ENCODE data around the gene TLCD3A. TPM values are rescaled to one million over a fixed set of nuclear protein-coding genes. Genes with fewer than 3 reads are reported as not detected.

TLCD3A gene
- total and polyA plus RNA-seq, 9 of the 15 experiments (the other 6 are each of a cell fraction or from before 2014, with no cell fraction given) = 1.3 to 13.5 (median 7.3) TPM

GRCh38 chr17:781805-782731 is 49.7 kb downstream of the TLCD3A start, which contains the start of the genes GLOD4 and MRM3 (continued):
- TF ChIP-seq ZBTB11 (CRISPR knock-in tag; IDR thresholded peaks at IDR 0.05) (no peak), RBM17 (IDR thresholded peaks at IDR 0.05; ENCODE audit: borderline replicate concordance, low read depth, low read length) (no peak), KHSRP (IDR thresholded peaks at IDR 0.05) (peak; percentile 98), DNMT1 (IDR thresholded peaks at IDR 0.05) (no peak), CREM (IDR thresholded peaks at IDR 0.05; ENCODE audit: low read depth) (peak; percentile 100), ZNF583 (CRISPR knock-in tag; IDR thresholded peaks at IDR 0.05) (no peak), ZFX (CRISPR knock-in tag; IDR thresholded peaks at IDR 0.05) (peak; percentile 88), ZC3H4 (CRISPR knock-in tag; IDR thresholded peaks at IDR 0.05; ENCODE audit: borderline replicate concordance) (no peak), HMBOX1 (IDR thresholded peaks at IDR 0.05) (no peak), CXXC5 (CRISPR knock-in tag; IDR thresholded peaks at IDR 0.05) (peak; percentile 89)
- TF ChIP-seq, protein P1, sequence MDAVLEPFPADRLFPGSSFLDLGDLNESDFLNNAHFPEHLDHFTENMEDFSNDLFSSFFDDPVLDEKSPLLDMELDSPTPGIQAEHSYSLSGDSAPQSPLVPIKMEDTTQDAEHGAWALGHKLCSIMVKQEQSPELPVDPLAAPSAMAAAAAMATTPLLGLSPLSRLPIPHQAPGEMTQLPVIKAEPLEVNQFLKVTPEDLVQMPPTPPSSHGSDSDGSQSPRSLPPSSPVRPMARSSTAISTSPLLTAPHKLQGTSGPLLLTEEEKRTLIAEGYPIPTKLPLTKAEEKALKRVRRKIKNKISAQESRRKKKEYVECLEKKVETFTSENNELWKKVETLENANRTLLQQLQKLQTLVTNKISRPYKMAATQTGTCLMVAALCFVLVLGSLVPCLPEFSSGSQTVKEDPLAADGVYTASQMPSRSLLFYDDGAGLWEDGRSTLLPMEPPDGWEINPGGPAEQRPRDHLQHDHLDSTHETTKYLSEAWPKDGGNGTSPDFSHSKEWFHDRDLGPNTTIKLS (IDR thresholded peaks at IDR 0.05; ENCODE audit: borderline replicate concordance, low read depth) = peak; percentile 64; the same call in 1 of the 2 replicates

All from K562 (cell line).